PFSK-1 (cell line): ENCODE results near the gene STEAP1B.

Source experiments
- FOXP2 ChIP-seq: optimal IDR thresholded peaks from 2 replicates; pipeline ENCODE3; 2011; ENCODE audit warnings: borderline replicate concordance, control low read depth, inconsistent platforms; ENCODE audit not compliant: insufficient read depth; ENCODE audit errors: extremely low read length, extremely low read depth
- POLR2AphosphoS5 ChIP-seq: IDR thresholded peaks from 2 replicates; pipeline ENCODE4 v1.6.1; 2012; ENCODE audit warnings: low read depth, mild to moderate bottlenecking, control low read depth, low read length, moderate library complexity
- SIN3A ChIP-seq: IDR thresholded peaks from 2 replicates; pipeline ENCODE4 v1.6.1; 2012; ENCODE audit warnings: mild to moderate bottlenecking, low read length, moderate library complexity, borderline replicate concordance; ENCODE audit not compliant: insufficient read depth
- TAF1 ChIP-seq: IDR thresholded peaks from 2 replicates; pipeline ENCODE4 v1.6.1; 2012; ENCODE audit warnings: low read length, control low read depth, borderline replicate concordance; ENCODE audit not compliant: insufficient read depth
- TF ChIP-seq, protein P1 (sequence below), 2 experiments: IDR thresholded peaks; 2 replicates each; pipeline versions ENCODE4 v1.6.1 to v1.8.0; 2011 to 2012; ENCODE audit warnings: low read depth in 2 of 2, low read length in 2 of 2, control low read depth in 1 of 2, inconsistent platforms in 1 of 2, mild to moderate bottlenecking in 1 of 2, moderate library complexity in 1 of 2; ENCODE audit not compliant: insufficient read depth in 1 of 2

DNA sequence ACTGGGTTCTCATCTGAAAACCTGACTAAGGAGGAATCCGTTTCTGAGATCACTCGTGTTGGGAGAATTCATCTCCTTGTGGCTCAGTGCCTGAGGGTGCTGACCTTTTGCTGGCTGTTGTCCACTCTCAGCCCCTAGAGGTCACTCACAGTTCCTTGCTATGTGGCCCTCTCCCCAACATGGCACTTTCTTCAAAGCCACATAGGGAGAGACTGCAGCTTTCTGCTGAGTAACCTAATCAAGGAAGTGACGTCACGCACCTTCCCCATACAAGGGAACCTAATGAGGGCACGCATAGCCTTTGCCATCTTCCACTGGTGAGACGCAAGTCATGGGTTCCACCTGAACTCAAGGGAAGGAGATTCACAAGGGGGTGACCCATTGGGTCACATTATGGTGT is 23.2 kb downstream of the STEAP1B start:
- no peak for TF ChIP-seq POLR2AphosphoS5
- TF ChIP-seq, protein P1, sequence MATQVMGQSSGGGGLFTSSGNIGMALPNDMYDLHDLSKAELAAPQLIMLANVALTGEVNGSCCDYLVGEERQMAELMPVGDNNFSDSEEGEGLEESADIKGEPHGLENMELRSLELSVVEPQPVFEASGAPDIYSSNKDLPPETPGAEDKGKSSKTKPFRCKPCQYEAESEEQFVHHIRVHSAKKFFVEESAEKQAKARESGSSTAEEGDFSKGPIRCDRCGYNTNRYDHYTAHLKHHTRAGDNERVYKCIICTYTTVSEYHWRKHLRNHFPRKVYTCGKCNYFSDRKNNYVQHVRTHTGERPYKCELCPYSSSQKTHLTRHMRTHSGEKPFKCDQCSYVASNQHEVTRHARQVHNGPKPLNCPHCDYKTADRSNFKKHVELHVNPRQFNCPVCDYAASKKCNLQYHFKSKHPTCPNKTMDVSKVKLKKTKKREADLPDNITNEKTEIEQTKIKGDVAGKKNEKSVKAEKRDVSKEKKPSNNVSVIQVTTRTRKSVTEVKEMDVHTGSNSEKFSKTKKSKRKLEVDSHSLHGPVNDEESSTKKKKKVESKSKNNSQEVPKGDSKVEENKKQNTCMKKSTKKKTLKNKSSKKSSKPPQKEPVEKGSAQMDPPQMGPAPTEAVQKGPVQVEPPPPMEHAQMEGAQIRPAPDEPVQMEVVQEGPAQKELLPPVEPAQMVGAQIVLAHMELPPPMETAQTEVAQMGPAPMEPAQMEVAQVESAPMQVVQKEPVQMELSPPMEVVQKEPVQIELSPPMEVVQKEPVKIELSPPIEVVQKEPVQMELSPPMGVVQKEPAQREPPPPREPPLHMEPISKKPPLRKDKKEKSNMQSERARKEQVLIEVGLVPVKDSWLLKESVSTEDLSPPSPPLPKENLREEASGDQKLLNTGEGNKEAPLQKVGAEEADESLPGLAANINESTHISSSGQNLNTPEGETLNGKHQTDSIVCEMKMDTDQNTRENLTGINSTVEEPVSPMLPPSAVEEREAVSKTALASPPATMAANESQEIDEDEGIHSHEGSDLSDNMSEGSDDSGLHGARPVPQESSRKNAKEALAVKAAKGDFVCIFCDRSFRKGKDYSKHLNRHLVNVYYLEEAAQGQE (IDR thresholded peaks at IDR 0.05; ENCODE audit: insufficient read depth in 1 of 2, low read depth in 2 of 2, low read length in 2 of 2) = no peak
- TF ChIP-seq SIN3A = no peak
- no peak for TF ChIP-seq FOXP2
- TF ChIP-seq TAF1 = no peak
